AG20443 (cell line): Measurements from ENCODE around the gene KRT4.
"Not testable (repeated sequence)": the region's sequence is repeated elsewhere in the genome, so short reads cannot be mapped to it uniquely, and the experiment has no call there.

Experiments
- DNase-seq: peaks from one replicate; pipeline ENCODE4 v3.0.0; 2012; ENCODE audit warnings: low spot score, mixed read lengths

Gene KRT4

GRCh38 chr12:52813885-52814709 lies at the start of gene KRT4:
Gene KRT4 (minus strand): TSS chr12:52814116. CDS start chr12:52814058, 58 bp downstream.
- DNase-seq = peak; percentile 44

- DNase-seq = no peak
Measured at GRCh38 chr12:52862023-52862422, 48.1 kb upstream of the KRT4 start.

GRCh38 chr12:52861511-52861910 lies 47.6 kb upstream of the KRT4 start:
- no peak for DNase-seq

GRCh38 chr12:52860102-52860823 lies 46.3 kb upstream of the KRT4 start:
- DNase-seq = no peak

- no peak for DNase-seq
Measured at GRCh38 chr12:52857500-52857899, 43.6 kb upstream of the KRT4 start.

GRCh38 chr12:52856787-52857186 lies 42.9 kb upstream of the KRT4 start:
- no peak for DNase-seq

GRCh38 chr12:52856077-52856476 lies 42.2 kb upstream of the KRT4 start:
- DNase-seq = not testable (repeated sequence)

GRCh38 chr12:52851787-52852186 lies 37.9 kb upstream of the KRT4 start:
- no peak for DNase-seq

GRCh38 chr12:52850681-52851080 lies 36.8 kb upstream of the KRT4 start:
- no peak for DNase-seq

- DNase-seq = no peak
Measured at GRCh38 chr12:52849511-52849910, 35.6 kb upstream of the KRT4 start.

GRCh38 chr12:52848661-52849255 lies 34.8 kb upstream of the KRT4 start, which contains the start of gene KRT78:
Gene KRT78 (minus strand): TSS chr12:52848994. CDS start chr12:52848930, 64 bp downstream.
- no peak for DNase-seq

GRCh38 chr12:52847335-52848102 lies 33.6 kb upstream of the KRT4 start:
- peak; percentile 49 for DNase-seq

GRCh38 chr12:52846356-52846970 lies 32.5 kb upstream of the KRT4 start:
- no peak for DNase-seq

- no peak for DNase-seq
Measured at GRCh38 chr12:52845946-52846345, 32.0 kb upstream of the KRT4 start.

GRCh38 chr12:52844386-52844785 lies 30.5 kb upstream of the KRT4 start:
- DNase-seq = no peak

- DNase-seq = no peak
Measured at GRCh38 chr12:52839436-52840105, 25.7 kb upstream of the KRT4 start.

GRCh38 chr12:52838609-52839435 lies 24.9 kb upstream of the KRT4 start:
- no peak for DNase-seq

GRCh38 chr12:52837781-52838608 lies 24.1 kb upstream of the KRT4 start:
- DNase-seq = no peak

GRCh38 chr12:52837413-52837741 lies 23.5 kb upstream of the KRT4 start:
- peak; percentile 82 for DNase-seq
